ENCODE data around the gene TOX2. TPM values are rescaled to one million over a fixed set of nuclear protein-coding genes. Genes with fewer than 3 reads are reported as not detected.

Gene TOX2
- total RNA-seq, 1 donor from 2014 or later, result 24.3 TPM

- Histone ChIP-seq H3K4me3 (no peak overlapping the region), H3K27me3 (no peaks in the 10 kb centered on the region), H3K27ac (no peak overlapping the region), H3K9me3 (peaks cover 3% of the 10 kb centered on the region), H3K4me1 (no peaks in the 10 kb centered on the region), H3K36me3 (no peaks in the 10 kb centered on the region)
- TF ChIP-seq, protein P1, sequence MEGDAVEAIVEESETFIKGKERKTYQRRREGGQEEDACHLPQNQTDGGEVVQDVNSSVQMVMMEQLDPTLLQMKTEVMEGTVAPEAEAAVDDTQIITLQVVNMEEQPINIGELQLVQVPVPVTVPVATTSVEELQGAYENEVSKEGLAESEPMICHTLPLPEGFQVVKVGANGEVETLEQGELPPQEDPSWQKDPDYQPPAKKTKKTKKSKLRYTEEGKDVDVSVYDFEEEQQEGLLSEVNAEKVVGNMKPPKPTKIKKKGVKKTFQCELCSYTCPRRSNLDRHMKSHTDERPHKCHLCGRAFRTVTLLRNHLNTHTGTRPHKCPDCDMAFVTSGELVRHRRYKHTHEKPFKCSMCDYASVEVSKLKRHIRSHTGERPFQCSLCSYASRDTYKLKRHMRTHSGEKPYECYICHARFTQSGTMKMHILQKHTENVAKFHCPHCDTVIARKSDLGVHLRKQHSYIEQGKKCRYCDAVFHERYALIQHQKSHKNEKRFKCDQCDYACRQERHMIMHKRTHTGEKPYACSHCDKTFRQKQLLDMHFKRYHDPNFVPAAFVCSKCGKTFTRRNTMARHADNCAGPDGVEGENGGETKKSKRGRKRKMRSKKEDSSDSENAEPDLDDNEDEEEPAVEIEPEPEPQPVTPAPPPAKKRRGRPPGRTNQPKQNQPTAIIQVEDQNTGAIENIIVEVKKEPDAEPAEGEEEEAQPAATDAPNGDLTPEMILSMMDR (IDR thresholded peaks at IDR 0.05), result no peak
- ATAC-seq (no peak), DNase-seq (no peak)
- intact Hi-C loops (cut with DNase I), result no loop called here
These were observed 70.5 kb downstream of the TOX2 start for GRCh38 chr20:43985121-43985520.

- no peaks in the 10 kb centered on the region for H3K36me3 ChIP-seq
- H3K27ac ChIP-seq, result no peak overlapping the region
- TF ChIP-seq, protein P1 (IDR thresholded peaks at IDR 0.05), result no peak
- intact Hi-C loops (cut with DNase I), result no loop called here
- DNase-seq, result no peak
- peaks cover 3% of the 10 kb centered on the region for H3K9me3 ChIP-seq
- H3K27me3 ChIP-seq, result no peaks in the 10 kb centered on the region
- H3K4me3 ChIP-seq, result no peak overlapping the region
- ATAC-seq, result no peak
- no peaks in the 10 kb centered on the region for H3K4me1 ChIP-seq
These were observed 71.1 kb downstream of the TOX2 start for GRCh38 chr20:43985608-43986316.

GRCh38 chr20:43987018-43987417, 72.4 kb downstream of the TOX2 start:
- no peak overlapping the region for H3K4me3 ChIP-seq

GRCh38 chr20:43987531-43987930, 72.9 kb downstream of the TOX2 start:
- Histone ChIP-seq H3K27ac (no peak overlapping the region), H3K36me3 (no peaks in the 10 kb centered on the region), H3K4me3 (no peak overlapping the region), H3K4me1 (no peaks in the 10 kb centered on the region), H3K27me3 (no peaks in the 10 kb centered on the region), H3K9me3 (peaks cover 3% of the 10 kb centered on the region)
- intact Hi-C loops (cut with DNase I), result no loop called here
- ATAC-seq, result no peak
- TF ChIP-seq, protein P1 (IDR thresholded peaks at IDR 0.05), result no peak
- DNase-seq, result no peak

More at GRCh38 chr20:43987018-43987417, 72.4 kb downstream of the TOX2 start:
- Histone ChIP-seq H3K36me3 (no peaks in the 10 kb centered on the region), H3K27ac (no peak overlapping the region), H3K27me3 (no peaks in the 10 kb centered on the region), H3K4me1 (no peaks in the 10 kb centered on the region), H3K9me3 (peaks cover 3% of the 10 kb centered on the region)
- DNase-seq, result no peak
- TF ChIP-seq, protein P1 (IDR thresholded peaks at IDR 0.05), result no peak
- ATAC-seq, result no peak
- intact Hi-C loops (cut with DNase I), result no loop called here

DNA sequence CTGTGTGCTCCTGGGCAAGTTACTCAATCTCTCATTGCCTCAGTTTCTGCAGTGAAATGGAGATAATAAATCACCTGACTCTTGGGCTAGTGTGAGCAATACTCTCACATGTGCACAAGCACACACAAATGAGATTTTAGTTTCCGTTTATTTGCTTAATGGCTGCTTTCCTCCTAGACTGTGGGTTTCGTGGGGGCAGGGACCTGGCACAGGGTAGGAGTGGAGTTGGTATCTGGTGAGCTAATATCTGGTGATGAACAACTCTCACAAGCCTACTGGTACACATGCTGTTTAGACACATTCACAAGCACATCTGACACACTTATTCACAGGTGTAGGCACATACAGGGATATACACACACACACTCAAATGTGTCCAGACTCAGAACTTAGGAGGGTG, 73.8 kb downstream of the TOX2 start:
- no peak for ATAC-seq
- H3K9me3 ChIP-seq, result peaks cover 3% of the 10 kb centered on the region
- TF ChIP-seq, protein P1 (IDR thresholded peaks at IDR 0.05), result no peak
- no peaks in the 10 kb centered on the region for H3K27me3 ChIP-seq
- intact Hi-C loops (cut with DNase I), result no loop called here
- no peaks in the 10 kb centered on the region for H3K36me3 ChIP-seq
- H3K4me3 ChIP-seq, result no peak overlapping the region
- no peak overlapping the region for H3K27ac ChIP-seq
- no peaks in the 10 kb centered on the region for H3K4me1 ChIP-seq
- no peak for DNase-seq

Measured in upper lobe of right lung (tissue), 1 donor.